SK-N-SH (cell line): ENCODE measurements around the gene PLD1. TPM values are rescaled to one million over a fixed set of nuclear protein-coding genes. Genes with fewer than 3 reads are reported as not detected.

Experiments used
- CTCF ChIA-PET: fragments of 300-600, 350-600 bp; formaldehyde crosslinking; extraction: SDS; loops from one replicate; lab custom pipeline; 2021; lab: Yijun Ruan, JAX
- POLR2A ChIA-PET: fragments of 350-600 bp; sonication (Branson Sonifier 250); formaldehyde crosslinking; extraction: SDS; loops from one replicate; lab custom pipeline; 2020; ENCODE audit warnings: antibody characterized with exemption, inconsistent platforms; lab: Yijun Ruan, JAX
- DNase-seq: peaks from one replicate; pipeline ENCODE4 v3.0.0; 2012
- H2AFZ ChIP-seq: fragments of 200-600 bp; sonication (generic); 2 replicates; pipeline ENCODE4 v1.8.1; 2016; ENCODE audit warnings: antibody characterized with exemption, mild to moderate bottlenecking, low read depth
- H3F3A ChIP-seq: fragments of 200-600 bp; sonication (generic); replicated peaks from 2 replicates; pipeline ENCODE3; 2016; ENCODE audit warnings: antibody characterized with exemption, mild to moderate bottlenecking; ENCODE audit not compliant: insufficient read depth
- H3K27ac ChIP-seq, 2 experiments: fragments of 200-500 bp in 1 of 2; fragments of 200-600 bp in 1 of 2; sonication (Bioruptor generic) in 1 of 2; sonication (generic), shearing (Covaris generic) in 1 of 2; 2 replicates each; pipeline versions ENCODE4 v1.5.1 to v1.6.1; 2014 to 2016; ENCODE audit warnings: low read depth in 2 of 2, inconsistent platforms in 1 of 2, low read length in 1 of 2, mild to moderate bottlenecking in 1 of 2, mixed read lengths in 1 of 2
- H3K27me3 ChIP-seq: fragments of 200-600 bp; sonication (generic), shearing (Covaris generic); 2 replicates; pipeline ENCODE4 v1.6.1; 2016; ENCODE audit warnings: mixed run types; ENCODE audit not compliant: insufficient read depth
- H3K36me3 ChIP-seq, 2 experiments: fragments of 200-500 bp in 1 of 2; fragments of 200-600 bp in 1 of 2; sonication (Bioruptor generic) in 1 of 2; sonication (generic) in 1 of 2; replicated peaks in 1 of 2; 2 replicates each; pipeline versions ENCODE3 to v1.5.1; 2014 to 2016; ENCODE audit warnings: low read length in 1 of 2, mild to moderate bottlenecking in 1 of 2; ENCODE audit not compliant: insufficient read depth in 2 of 2, control insufficient read depth in 1 of 2
- H3K4me1 ChIP-seq, 2 experiments: fragments of 200-500 bp in 1 of 2; fragments of 200-600 bp in 1 of 2; sonication (Bioruptor generic) in 1 of 2; sonication (generic), shearing (Covaris generic) in 1 of 2; 2 replicates each; pipeline versions ENCODE4 v1.5.1 to v1.6.1; 2014 to 2016; ENCODE audit warnings: low read depth in 1 of 2, low read length in 1 of 2, mixed run types in 1 of 2; ENCODE audit not compliant: insufficient read depth in 2 of 2, control insufficient read depth in 1 of 2
- H3K4me2 ChIP-seq: fragments of 200-600 bp; sonication (generic), shearing (Covaris generic); 2 replicates; pipeline ENCODE4 v1.6.1; 2017; ENCODE audit warnings: mixed run types
- H3K4me3 ChIP-seq, 2 experiments: fragments of 200-500 bp in 1 of 2; fragments of 200-600 bp in 1 of 2; sonication (Bioruptor generic) in 1 of 2; sonication (generic), shearing (Covaris generic) in 1 of 2; 2 replicates each; pipeline versions ENCODE4 v1.5.1 to v1.8.1; 2014 to 2016; ENCODE audit warnings: low read depth in 2 of 2, inconsistent platforms in 1 of 2, low read length in 1 of 2, mild to moderate bottlenecking in 1 of 2, mixed read lengths in 1 of 2, moderate library complexity in 1 of 2
- H3K79me2 ChIP-seq: fragments of 200-600 bp; sonication (generic); 2 replicates; pipeline ENCODE4 v1.8.1; 2017; ENCODE audit warnings: mild to moderate bottlenecking; ENCODE audit not compliant: insufficient read depth
- H3K9ac ChIP-seq: fragments of 200-600 bp; sonication (generic); 2 replicates; pipeline ENCODE4 v1.6.1; 2017; ENCODE audit warnings: mixed run types
- H3K9me2 ChIP-seq: fragments of 200-600 bp; sonication (generic); 2 replicates; pipeline ENCODE4 v1.6.1; 2017; ENCODE audit warnings: mixed run types
- H3K9me3 ChIP-seq: fragments of 200-600 bp; sonication (generic); 2 replicates; pipeline ENCODE4 v1.6.1; 2017; ENCODE audit warnings: mixed run types, mild to moderate bottlenecking, moderate library complexity
- H4K20me1 ChIP-seq: fragments of 200-600 bp; sonication (generic); 2 replicates; pipeline ENCODE4 v1.6.1; 2017; ENCODE audit warnings: mild to moderate bottlenecking, mixed run types; ENCODE audit not compliant: insufficient read depth
- CHD2 ChIP-seq: fragments of 150-350 bp; IDR thresholded peaks from 2 replicates; pipeline ENCODE4 v1.6.1; 2018; ENCODE audit warnings: low read length; ENCODE audit not compliant: partially characterized antibody
- CTCF ChIP-seq: fragments of 200-600 bp; sonication (generic); IDR thresholded peaks from 2 replicates; pipeline ENCODE4 v1.6.1; 2017; ENCODE audit warnings: antibody characterized with exemption, mild to moderate bottlenecking, moderate library complexity
- ELF1 ChIP-seq: IDR thresholded peaks from 2 replicates; pipeline ENCODE4 v1.4.0; 2012
- GATA2 ChIP-seq: sonication (generic); formaldehyde crosslinking; IDR thresholded peaks from 2 replicates; pipeline ENCODE4 v1.5.0; 2020; ENCODE audit warnings: mild to moderate bottlenecking, missing genetic modification reagents
- JUND ChIP-seq: IDR thresholded peaks from 2 replicates; pipeline ENCODE4 v1.4.0; 2012
- MEF2A ChIP-seq: IDR thresholded peaks from 2 replicates; pipeline ENCODE4 v1.4.0; 2012; ENCODE audit warnings: low read depth, borderline replicate concordance
- MXI1 ChIP-seq: IDR thresholded peaks from 2 replicates; pipeline ENCODE4 v1.6.1; 2012; ENCODE audit warnings: mild to moderate bottlenecking, low read depth, low read length, improper control_type of control experiment
- NFIC ChIP-seq: IDR thresholded peaks from 2 replicates; pipeline ENCODE4 v1.4.0; 2012; ENCODE audit warnings: borderline replicate concordance
- NRF1 ChIP-seq: IDR thresholded peaks from 2 replicates; pipeline ENCODE4 v1.6.1; 2012; ENCODE audit warnings: low read depth, mild to moderate bottlenecking, low read length
- PBX3 ChIP-seq: IDR thresholded peaks from 2 replicates; pipeline ENCODE4; 2012
- POLR2AphosphoS5 ChIP-seq: IDR thresholded peaks from 2 replicates; pipeline ENCODE4 v1.6.1; 2012; ENCODE audit warnings: low read depth, low read length
- RAD21 ChIP-seq: IDR thresholded peaks from 2 replicates; pipeline ENCODE4 v1.6.1; 2012; ENCODE audit warnings: mild to moderate bottlenecking, low read length
- RXRA ChIP-seq: IDR thresholded peaks from 2 replicates; pipeline ENCODE4 v1.4.0; 2012; ENCODE audit warnings: low read depth, mild to moderate bottlenecking, borderline replicate concordance
- SMC3 ChIP-seq: IDR thresholded peaks from 2 replicates; pipeline ENCODE4 v1.6.1; 2012; ENCODE audit warnings: low read depth, low read length, improper control_type of control experiment
- USF1 ChIP-seq: IDR thresholded peaks from 2 replicates; pipeline ENCODE4 v1.4.0; 2012; ENCODE audit warnings: low read depth, borderline replicate concordance
- ZBTB33 ChIP-seq: IDR thresholded peaks from 2 replicates; pipeline ENCODE4 v1.4.0; 2012; ENCODE audit warnings: low read depth, borderline replicate concordance
- WGBS: methylation state at CpG from one replicate; pipeline ENCODE4 v1.1.6; 2017; ENCODE audit warnings: low lambda C conversion rate; 5-methylcytosine and 5-hydroxymethylcytosine counted together
- polyA plus RNA-seq, 3 experiments: library from polyadenylated mRNA; depleted of rRNA; stranded (reverse); fragments of >200 nt; gene quantifications; 2 replicates each; pipeline ENCODE4 v1.2.3, GENCODE V29; 2012
- TF ChIP-seq, protein P1 (sequence below): fragments of 150-350 bp; IDR thresholded peaks from 2 replicates; pipeline ENCODE4 v1.6.1; 2016; ENCODE audit warnings: mild to moderate bottlenecking, low read depth, low read length

PLD1 gene
- polyA plus RNA-seq, 1 of the 3 experiments (the other 2 are of a cell fraction), result 6.2 TPM

- DNase-seq, result no peak
- H2AFZ ChIP-seq, result no peak overlapping the region
- no peaks in the 10 kb centered on the region for H3K9me2 ChIP-seq
- POLR2A ChIA-PET, result no interaction called here
- no peaks in the 10 kb centered on the region for H3K79me2 ChIP-seq
- H3K27me3 ChIP-seq, result no peaks in the 10 kb centered on the region
- H3K9me3 ChIP-seq, result no peaks in the 10 kb centered on the region
- no peaks in the 10 kb centered on the region for H4K20me1 ChIP-seq
- CTCF ChIA-PET, result no interaction called here
- no peak overlapping the region for H3K9ac ChIP-seq
- no peak overlapping the region for H3K4me2 ChIP-seq
- no peak for TF ChIP-seq CTCF
- no peak for TF ChIP-seq RAD21
- TF ChIP-seq RXRA, result no peak
- TF ChIP-seq NFIC, result no peak
- TF ChIP-seq, protein P1, sequence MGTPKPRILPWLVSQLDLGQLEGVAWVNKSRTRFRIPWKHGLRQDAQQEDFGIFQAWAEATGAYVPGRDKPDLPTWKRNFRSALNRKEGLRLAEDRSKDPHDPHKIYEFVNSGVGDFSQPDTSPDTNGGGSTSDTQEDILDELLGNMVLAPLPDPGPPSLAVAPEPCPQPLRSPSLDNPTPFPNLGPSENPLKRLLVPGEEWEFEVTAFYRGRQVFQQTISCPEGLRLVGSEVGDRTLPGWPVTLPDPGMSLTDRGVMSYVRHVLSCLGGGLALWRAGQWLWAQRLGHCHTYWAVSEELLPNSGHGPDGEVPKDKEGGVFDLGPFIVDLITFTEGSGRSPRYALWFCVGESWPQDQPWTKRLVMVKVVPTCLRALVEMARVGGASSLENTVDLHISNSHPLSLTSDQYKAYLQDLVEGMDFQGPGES, result no peak
- no peak for TF ChIP-seq USF1
- TF ChIP-seq GATA2 (CRISPR knock-in tag), result no peak
- TF ChIP-seq NRF1, result no peak
- H3K27ac ChIP-seq, result no peak overlapping the region
- peaks cover 0 to 7% of the 10 kb centered on the region in 2 experiments; a peak in 2 of 4 replicates for H3K4me1 ChIP-seq
- H3F3A ChIP-seq, result no peaks in the 10 kb centered on the region
- H3K36me3 ChIP-seq, result no peaks in the 10 kb centered on the region
- H3K4me3 ChIP-seq, result no peak overlapping the region
Observed at GRCh38 chr3:171648069-171648468, 162.2 kb downstream of the PLD1 start.

DNA sequence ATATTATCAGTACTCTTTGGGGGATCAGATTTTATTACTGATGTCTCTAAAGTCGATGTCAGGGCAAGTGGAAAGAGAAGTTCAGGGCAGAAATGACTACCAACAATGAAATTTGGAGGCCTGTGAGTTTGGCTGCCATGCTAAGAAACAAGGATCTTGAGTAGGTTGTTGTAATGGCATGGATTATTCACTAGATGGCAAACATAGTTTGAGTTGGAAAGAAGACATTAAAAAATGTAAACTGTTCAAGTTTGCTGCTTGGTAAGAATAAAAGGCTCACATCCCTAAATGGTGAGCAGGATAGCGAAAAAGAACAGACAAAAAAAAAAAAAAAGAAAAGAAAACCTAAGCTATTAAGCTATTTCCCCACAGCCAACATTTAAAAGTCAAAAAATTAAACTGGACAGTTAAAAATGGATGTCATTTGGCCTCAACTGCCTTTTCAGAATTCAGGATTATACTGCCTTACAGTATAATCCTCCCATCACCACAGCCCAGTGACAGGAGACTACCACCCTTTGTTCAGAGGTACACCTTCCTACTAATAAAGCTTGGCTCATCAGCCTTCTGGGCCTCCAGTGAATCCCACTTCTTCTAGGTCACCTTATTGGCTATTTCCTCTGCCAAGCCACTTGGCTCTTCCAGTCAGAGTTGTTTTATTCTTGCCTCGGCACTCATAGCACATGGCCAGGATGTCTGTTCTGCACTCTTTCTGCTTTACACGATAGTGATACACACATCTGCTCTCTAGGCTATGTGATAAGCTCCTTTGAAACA lies 163.7 kb downstream of the PLD1 start:
- peak overlapping the region; percentile 0 to 55; a peak in 3 of 4 replicates for H3K27ac ChIP-seq
- H4K20me1 ChIP-seq, result no peaks in the 10 kb centered on the region
- H3K27me3 ChIP-seq, result no peaks in the 10 kb centered on the region
- H3K36me3 ChIP-seq, result no peaks in the 10 kb centered on the region
- no peak overlapping the region for H2AFZ ChIP-seq
- no peak overlapping the region for H3K4me2 ChIP-seq
- ChIA-PET CTCF (interaction anchor here (0.6 to 4.7 kb wide), 12 partner anchors 12 to 831 kb away, joined by 3 to 64 read pairs (median 3); no protein-coding TSS in a partner anchor), POLR2A (no interaction called here)
- no peaks in the 10 kb centered on the region for H3K9me3 ChIP-seq
- H3K9me2 ChIP-seq, result no peaks in the 10 kb centered on the region
- H3K4me1 ChIP-seq, result peaks cover 0 to 10% of the 10 kb centered on the region in 2 experiments; a peak in 2 of 4 replicates
- TF ChIP-seq JUND (no peak), SMC3 (peak; percentile 75), MEF2A (no peak), PBX3 (no peak), RAD21 (peak; percentile 81), POLR2AphosphoS5 (no peak), CTCF (peak; percentile 75), NFIC (no peak), CHD2 (no peak), MXI1 (peak; percentile 34; the same call in 1 of the 2 replicates), ZBTB33 (no peak), ELF1 (no peak)
- H3K9ac ChIP-seq, result no peak overlapping the region
- no peaks in the 10 kb centered on the region for H3F3A ChIP-seq
- no peaks in the 10 kb centered on the region for H3K79me2 ChIP-seq
- peak; percentile 49 for DNase-seq
- 26% methylated on average over 4 of the region's 4 CpGs for WGBS
- H3K4me3 ChIP-seq, result no peak overlapping the region
